Endothelial cell of hepatic sinusoid (primary cell): Measurements from ENCODE around the gene ROBO2.

ENCODE experiments used
- in situ Hi-C: cut with HindIII; loops from 2 replicates; pipeline ENCODE4 v1.10.0; 2017; ENCODE audit warnings: low sequenced_read_pairs

The ROBO2 gene

DNA sequence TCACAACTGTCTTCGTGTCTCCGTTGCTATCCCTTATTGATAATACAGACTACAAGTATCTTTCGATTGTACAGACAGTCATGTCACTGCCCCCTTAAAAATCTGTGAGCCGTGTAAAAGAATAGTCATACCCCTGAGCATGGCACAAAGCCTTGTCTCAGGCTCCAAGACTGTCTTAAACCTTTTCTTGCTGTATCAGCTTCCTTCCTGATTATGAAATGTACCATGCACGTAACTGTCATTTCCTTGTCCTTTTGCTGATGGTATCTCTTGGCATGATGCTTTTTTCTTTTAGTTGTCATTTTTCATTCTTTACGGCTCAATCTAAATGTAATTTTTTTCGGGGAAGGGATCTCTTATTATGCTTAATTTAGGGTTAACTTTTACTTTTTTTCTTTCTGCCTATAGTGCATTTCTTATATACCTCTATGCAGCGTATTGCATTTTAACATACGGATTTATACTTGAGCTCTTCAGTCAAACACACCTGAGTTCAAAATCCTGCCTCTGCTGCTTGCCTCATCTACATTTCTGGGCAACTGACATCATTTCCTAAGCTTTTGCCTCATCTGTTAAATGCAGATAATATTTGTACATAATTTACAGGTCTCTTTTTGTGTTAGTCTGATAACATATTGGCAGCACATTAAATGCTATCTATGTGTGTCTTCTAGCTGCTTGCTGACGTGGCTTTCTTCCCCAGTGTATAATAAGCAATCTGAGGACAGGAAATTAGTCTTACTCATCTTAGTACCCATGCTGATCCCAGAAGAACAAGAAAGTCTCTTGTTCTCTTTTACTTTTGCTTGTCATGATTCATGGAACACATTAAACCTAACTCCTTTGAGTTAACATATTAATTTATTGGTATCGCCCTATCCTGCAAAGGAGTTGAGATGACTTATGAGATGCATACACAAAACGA, 57.3 kb downstream of the ROBO2 start:
- in situ Hi-C loops, result no loop called here

DNA sequence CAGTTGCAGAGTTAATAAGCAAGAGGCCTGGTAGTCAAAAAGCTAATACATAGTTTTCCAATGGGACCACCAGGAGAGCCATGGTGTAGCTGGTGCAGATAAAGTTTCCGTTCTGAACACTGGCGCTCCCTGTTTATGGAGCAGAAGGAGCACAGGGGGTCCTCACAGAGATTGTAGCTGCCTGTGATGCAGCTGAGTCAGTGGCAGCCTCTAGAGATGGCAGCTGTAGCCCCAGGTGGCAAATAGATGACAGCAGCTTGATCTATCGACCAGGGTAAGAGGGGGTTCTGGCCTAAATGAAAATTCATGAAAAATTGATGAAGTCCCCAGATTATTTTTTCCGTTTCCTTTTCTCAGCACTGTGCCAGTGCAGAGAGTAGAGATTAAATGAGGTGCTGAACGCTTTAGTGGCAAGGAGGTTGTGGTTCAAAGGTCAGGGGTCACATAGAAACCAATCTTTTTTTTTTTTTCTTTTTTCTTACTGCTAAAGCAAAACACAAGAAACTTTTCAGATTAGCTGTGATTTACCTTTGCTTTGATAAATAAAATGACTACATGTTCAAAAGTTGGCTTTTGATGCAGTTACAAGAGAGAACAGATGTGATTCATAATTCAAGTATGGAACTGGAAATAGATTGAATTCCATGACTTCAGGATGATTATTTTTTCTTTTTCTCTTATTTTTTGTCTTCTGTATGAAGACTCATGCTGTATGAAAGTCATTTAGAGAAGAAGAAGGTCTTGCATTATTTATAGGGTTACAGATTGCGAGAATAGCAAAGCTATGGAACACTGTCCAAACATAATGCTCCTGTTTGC, 63.3 kb downstream of the ROBO2 start:
- in situ Hi-C loops, result no loop called here

DNA sequence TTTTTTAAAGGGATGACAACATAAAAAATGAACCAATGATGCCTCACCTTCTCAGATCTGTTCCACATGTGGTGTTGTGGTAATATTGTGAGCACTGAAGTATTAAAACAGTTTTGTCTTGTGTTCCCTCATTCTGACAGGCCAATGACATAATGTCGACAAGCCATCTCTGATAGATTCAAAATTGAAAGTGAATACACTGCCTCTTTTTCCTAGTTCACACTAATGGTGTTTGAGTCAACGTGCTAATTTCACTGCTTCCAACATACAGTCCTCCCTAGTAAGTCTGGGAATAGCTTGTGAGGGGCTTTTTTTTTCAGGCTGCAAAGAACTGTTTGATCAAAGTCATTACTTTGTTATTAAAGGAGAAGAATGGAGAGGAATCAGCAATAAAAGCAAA, 82.8 kb downstream of the ROBO2 start:
- in situ Hi-C loops, result no loop called here

DNA sequence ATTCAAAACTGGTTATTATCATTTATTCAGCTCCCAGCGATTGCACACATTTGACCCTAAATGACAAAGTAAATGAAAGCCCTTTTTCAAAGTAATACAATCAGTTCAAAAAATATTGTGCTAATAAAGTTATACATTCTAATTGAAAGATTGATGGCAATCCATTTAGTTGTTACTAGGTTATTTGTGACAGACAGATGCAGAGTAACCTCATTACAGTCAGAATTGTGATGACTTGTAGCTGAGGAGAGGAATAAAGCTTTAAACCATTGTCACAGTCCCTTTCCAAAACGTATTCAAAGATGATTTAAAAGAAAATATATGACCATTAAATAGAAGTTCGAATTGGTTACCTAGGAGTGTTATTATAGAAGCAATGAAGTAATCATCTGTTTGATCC, 86.1 kb downstream of the ROBO2 start:
- in situ Hi-C loops, result no loop called here

DNA sequence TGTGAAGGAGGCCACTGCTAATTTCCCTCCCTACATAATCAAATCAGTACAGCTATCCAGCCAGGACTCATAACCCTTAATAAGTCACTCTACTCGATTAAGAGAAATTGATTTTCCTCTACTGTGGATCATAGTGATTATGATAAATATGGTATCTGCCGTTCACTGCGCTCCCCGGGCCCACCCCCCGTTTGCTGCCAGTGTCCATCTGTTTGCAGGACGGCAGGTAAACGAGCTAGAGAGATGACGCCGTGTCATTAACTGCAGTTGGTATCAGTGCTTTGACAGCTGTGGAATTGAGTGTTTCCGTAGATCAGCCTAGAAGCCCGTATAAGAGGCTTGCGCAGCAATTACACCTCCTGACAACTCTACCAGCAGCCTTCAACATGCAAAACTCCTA, 94.9 kb downstream of the ROBO2 start:
- in situ Hi-C loops, result no loop called here

DNA sequence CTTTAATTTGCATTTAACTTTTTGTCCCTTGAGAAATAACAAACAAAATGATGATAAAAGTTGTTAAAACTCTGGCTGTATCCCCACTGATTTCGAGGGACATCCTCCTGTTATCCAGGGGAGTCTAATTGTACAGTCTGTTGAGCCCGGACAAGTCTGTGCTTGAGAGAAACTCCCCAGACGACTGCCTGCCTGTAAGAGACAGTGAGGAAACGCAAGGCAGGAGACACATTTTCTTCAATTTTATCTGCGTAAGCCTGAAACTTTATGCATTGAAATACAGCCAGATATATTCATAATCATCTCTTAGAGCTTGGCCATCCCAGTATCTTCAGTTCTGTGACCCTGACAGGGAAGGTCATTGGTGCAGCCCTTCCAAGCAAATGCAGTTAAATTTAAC, 97.7 kb downstream of the ROBO2 start:
- in situ Hi-C loops, result no loop called here

DNA sequence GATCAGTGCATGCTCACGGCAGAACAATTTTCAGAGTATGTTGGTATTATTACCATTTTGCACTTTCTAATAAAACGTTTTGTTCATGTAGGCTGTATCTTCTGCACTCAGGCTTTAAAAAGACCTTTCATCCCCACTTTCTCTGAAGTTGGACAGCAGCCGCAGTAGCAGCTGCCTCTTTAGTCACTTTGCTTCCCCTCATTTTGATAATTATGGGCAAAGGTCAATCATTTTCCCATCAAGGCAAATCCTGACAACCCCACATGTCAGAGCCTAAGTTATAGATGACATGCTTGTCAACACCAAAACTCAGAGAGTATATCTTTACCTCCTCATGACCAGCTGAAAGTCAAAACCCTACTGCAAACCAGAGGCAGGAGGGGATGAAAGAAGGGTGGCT, 99.7 kb downstream of the ROBO2 start:
- in situ Hi-C loops, result no loop called here

DNA sequence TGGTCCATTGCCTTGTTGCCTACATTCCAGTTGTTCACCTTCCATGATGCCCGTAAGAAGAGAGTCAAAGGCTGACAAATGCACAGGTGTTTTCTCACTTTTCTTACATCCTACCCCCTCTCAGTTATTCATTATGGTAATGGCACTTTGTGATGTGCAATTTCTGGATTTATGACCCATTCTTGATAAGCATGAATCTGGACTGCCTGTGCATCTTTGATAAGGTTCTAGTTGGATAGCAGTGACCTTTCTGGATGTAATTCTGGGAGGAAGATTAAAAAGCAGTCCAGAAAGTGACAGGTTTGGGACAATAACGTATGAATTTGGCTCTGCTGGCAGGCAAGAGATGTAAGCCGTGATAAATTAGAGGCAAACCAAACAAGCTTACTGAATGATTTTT, 101.5 kb downstream of the ROBO2 start:
- in situ Hi-C loops, result no loop called here

DNA sequence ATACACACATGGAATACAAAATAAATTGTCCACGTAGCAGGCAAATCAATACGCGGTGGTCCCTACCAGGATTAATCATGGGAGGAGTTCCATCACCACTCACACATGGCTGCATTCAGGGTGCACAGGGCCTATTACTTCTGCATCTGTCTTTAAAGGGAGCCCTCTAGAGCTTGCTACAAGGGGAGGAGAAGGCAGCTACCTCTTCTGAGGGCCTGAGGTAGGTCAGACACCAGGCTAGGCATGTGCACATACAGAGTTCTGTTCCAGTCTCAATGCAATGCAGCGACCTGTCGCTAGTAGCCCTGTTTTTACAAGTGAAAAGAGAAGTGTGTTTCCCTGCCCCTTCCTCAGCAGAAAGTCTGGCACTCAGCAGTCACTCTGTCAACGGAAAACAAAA, 102.7 kb downstream of the ROBO2 start:
- in situ Hi-C loops, result no loop called here

DNA sequence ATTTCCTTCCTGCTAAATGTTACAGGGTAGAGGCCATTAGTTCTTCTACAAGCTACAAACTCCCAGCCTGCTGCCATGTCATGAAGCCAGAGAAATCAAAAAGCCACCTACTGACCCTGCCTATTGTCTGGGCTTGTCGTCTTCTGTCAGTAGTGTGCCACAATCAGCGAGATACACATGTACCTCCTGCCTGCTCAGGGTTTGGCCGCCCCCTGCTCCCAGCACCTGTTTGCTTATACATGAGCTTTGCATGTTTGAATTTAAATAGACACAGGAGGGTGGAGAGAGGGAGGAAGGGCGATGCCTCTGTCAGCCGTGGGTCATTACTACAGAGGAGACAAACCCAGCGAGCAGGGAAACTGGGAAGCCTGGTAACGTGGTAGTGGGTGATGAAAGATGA, 106.1 kb downstream of the ROBO2 start:
- in situ Hi-C loops, result no loop called here

DNA sequence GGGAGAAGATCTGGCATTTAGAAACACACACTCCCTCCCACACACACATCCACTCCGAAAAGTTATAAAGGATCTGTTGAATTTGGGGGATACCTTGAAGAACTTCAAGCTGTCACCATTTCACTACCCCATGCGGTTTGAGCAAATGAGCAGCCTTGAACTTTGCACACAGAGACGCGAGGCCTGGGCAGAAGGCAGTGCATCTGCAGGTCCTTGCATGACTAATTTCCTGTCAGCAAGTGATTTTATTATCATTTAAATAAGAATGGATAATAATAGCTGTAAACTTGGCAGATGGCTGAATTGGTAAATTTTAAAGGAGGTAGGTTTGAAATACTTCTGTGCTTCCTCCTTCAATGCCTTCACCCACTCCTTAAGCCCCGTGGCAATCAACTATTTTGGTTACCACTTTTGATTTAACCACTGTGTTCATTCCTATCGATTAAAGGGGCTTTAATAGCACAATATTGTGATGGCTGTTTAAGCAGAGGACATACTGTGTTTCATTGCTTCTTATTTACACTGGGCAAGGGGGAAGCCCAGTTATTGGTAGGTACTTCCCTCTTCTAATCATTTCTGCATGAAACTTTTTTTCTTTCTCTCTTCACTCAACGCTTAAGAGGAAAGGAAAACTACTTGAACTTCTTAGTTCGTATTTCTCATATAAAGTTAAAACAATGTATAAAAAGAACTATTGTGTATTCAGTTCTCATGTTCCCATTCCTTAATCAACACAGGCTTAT, 108.1 kb downstream of the ROBO2 start:
- in situ Hi-C loops, result no loop called here

DNA sequence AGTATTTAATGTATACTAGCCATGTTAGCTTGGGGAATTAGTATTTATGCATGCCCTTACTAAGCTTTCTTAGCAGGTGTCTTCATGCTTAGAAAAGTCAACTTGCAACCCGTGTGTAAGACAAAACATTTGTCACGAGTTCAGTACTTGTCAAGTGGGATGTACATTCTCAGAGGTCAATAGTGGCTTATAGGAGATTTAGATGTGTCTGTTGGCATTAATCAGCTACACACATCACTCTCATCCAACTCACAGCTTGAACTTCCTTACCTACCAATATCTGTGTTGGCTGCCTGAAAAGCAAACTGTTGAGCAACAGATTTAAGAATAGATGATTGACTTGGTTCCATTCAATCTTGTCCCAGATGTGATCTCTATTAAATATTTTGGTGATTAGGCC, 109.5 kb downstream of the ROBO2 start:
- in situ Hi-C loops, result no loop called here

DNA sequence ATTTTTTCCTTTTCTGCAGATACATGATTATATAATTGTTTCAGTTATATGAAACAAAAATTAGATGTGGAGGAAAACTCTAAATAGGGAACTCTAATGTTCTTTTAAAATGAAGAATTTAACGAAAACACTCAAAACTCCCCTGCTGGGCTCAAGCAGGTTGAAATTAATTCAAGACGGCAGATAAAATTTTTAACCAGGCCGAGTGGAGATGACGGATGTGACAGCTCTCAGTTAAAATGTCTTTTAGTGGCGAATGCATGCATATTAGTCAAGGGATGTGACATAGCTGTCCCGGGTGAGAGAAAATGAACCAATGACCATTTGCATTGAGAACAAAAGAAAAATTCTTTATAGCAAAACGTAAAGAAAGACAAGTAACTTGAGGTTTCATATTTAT, 110.1 kb downstream of the ROBO2 start:
- in situ Hi-C loops, result no loop called here

DNA sequence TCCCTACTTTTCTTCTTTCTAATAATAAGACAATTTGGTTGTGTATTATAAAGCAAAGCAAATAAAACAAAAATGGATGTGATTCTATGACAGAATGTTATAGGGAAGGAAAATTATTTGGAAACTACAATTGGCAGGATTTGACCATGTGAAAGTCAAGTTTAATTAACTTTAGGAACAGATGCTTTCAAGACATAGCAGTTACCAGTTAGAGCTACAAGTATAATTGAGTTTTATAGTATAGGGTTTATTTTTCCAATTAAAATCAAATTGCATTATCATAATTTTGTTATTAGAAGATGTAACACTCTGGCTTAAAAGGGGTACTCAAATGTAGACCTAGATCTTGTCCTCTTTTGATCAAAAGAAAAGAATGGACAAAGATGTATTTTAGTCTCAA, 110.9 kb downstream of the ROBO2 start:
- in situ Hi-C loops, result no loop called here

DNA sequence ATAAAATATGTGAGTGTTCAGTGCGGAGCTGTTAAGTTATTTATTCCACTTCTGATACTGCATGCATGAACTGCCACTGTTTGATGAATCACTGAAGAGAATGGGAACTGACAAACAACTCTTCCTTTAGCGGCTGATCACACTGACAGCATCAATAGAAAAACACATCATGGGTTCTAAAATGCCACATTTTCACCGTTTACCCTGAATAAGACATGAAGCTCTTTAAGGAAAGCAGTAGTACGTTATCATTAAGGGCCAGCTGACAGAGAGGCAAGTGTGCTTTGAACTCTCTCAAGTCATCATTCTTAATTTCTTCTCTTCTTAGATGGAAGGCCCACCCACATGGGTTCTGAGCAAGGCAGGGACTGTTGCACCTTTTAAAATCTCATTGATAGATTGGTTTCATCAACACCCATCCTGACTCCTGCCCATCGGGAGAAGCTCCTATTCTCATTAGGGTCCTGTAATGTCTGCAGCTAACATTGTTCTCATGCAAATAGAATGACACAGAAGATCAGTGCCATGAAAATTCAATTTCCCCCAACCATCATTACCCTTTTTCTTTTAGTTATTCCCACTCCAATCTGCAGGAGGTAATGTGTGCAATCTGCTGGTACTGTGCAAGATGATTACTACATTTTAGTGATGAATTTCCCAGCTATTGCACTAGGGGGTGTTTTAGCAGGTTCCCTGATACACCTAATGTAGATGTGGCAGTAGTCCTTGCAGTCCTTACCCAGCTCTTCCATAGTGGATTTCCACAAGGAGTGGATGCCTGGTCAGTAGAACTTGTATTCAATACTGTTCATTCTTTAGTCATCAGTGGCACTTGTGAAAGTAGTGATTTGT, 119.1 kb downstream of the ROBO2 start:
- in situ Hi-C loops, result no loop called here

DNA sequence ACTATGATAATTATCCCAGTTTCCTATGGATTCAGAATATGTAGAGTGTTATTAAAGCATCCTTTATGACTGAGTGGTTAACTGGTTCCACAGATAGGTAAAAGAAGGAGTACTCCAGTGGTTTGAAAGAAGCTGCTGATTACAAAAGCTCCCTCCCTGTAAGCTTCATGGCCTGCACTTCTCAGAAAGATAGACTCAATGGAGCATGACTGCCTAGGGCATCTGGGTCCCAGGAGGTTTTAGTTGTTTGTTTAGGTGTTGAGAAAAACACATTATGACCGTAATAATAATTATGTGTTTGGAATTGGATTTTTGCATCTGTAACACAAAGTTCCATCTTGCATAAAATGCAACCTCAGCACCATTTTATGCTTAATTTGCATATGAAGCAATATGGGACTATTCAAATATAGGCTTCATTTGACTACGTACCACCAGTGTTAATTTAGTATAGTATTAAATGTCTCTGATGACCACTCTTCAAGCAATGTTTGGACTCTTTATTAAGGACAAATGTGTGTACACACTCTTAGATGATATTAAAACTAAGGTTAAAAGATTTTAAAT, 121.1 kb downstream of the ROBO2 start:
- in situ Hi-C loops, result no loop called here

DNA sequence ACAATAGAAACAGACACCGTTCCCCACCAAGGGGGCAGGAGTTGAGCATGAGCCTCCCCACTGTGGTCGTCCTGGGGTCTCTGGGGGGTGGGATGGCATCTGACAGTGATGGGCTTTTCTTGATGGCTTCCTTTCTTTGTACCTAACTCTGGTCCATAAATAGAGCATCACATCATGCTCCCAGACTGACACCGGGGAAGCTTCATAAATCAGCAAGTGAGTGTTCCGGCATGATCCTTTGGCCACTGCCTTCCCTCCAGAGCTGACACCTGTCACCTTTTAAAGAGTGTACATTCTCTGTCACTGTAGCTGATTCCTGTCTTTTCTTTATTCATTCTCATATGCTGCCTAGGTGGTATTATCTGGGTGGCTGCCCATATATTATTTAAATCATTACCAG, 129.9 kb downstream of the ROBO2 start:
- in situ Hi-C loops, result no loop called here

DNA sequence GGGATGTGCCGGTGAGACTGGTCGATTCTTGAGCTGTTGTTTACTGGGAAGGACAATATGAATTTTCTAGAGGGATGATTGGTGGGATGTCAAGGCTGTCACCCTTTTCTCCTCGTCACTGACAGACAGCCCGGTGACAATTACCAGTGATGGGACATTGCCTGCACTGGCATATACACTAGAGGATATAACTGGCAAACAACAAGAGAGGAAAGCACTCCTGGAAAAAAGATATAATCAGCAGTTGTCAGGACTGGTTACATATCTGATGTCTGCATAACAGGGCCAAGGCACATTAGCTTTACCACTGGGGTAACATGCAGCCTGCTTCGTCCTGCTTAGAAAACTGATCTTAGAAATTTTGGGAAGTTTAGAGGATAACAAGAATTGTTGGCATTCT, 131.1 kb downstream of the ROBO2 start:
- in situ Hi-C loops, result no loop called here

DNA sequence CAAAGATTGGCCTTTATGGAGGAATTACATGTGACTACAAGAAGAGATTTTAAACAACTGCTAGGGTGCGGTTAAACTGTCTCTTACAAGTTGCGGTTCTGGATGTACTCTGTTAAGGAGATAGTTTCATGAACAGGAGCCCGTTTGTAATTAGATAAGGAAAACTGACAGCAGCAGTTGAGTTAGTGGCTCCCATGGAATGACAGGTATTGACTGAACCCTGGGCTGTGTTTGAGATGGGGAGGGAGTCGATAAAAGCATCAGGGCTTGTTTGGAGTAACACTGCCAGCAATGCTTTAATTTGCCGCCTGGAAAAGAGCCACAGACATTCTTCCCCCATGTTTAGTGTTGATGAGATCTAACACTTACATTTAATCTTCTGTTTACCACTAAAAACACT, 139.9 kb downstream of the ROBO2 start:
- in situ Hi-C loops, result no loop called here

DNA sequence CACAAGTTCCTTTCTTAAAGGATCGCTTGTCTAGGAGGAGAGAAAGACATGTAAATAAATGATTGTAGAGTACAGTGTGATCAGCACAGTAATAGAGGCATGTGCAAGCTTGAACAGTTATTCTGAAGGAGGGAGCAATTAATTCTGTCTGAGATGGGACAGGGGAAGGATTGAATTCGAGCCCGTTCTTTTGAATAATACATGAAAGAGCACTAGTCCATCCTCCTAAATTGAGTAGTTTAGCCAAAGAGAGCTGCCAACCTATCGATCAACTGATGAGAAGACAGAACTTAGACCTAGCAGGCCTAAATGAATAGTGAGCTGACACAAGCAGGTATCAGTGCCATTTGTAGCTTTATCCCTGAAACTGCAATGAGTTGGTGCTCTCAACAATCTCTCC, 142.4 kb downstream of the ROBO2 start:
- in situ Hi-C loops, result no loop called here
